Measurements from ENCODE around the gene BAZ2B. TPM values are rescaled to one million over a fixed set of nuclear protein-coding genes. Genes with fewer than 3 reads are reported as not detected.

BAZ2B gene
- total and polyA plus RNA-seq, 2 donors (not counting 3 experiments of a cell fraction or from before 2014, with no cell fraction given): 22.1 to 73.8 TPM

GRCh38 chr2:159550231-159550630, 66.1 kb downstream of the BAZ2B start:
- Histone ChIP-seq H3K27ac (ENCODE audit: insufficient read depth, low read depth, low read length) (no peak overlapping the region), H2AFZ (ENCODE audit: low read depth, low read length) (no peak overlapping the region), H3K36me3 (ENCODE audit: control insufficient read depth in 2 of 2, extremely low read depth in 1 of 2, insufficient read depth in 2 of 2, low read length in 2 of 2) (no peaks in the 10 kb centered on the region), H3K4me3 (replicated peaks in 1 of 3; ENCODE audit: insufficient read depth in 1 of 3, low read depth in 1 of 3, low read length in 3 of 3) (no peak overlapping the region), H3K79me2 (ENCODE audit: control insufficient read depth, insufficient read depth, low read length) (no peaks in the 10 kb centered on the region), H3K27me3 (ENCODE audit: control insufficient read depth in 2 of 2, insufficient read depth in 2 of 2, low read length in 2 of 2) (no peaks in the 10 kb centered on the region), H3K4me2 (ENCODE audit: insufficient read depth, low read length) (no peak overlapping the region), H3K9ac (replicated peaks; ENCODE audit: extremely low read depth, insufficient read depth, low read length) (no peak overlapping the region), H3K9me3 (replicated peaks; ENCODE audit: control insufficient read depth, insufficient read depth, low read length) (no peaks in the 10 kb centered on the region), H4K20me1 (replicated peaks; ENCODE audit: control insufficient read depth, extremely low read depth, insufficient read depth, low read length) (no peaks in the 10 kb centered on the region), H3K9me1 (replicated peaks; ENCODE audit: control insufficient read depth, extremely low read depth, insufficient read depth, low read length) (no peaks in the 10 kb centered on the region), H3K4me1 (ENCODE audit: control insufficient read depth, extremely low read depth, insufficient read depth, low read length) (peaks cover 17% of the 10 kb centered on the region)
- no TSS peak for BruUV-seq (replicated peaks)
- CTCF ChIA-PET: no interaction called here
- intact Hi-C loops (cut with micrococcal nuclease): no loop called here
- dilution Hi-C loops (cut with MboI; ENCODE audit: extremely low pct_ligation_motif_present, low sequenced_read_pairs): no loop called here
- POLR2A ChIA-PET: interaction anchor here (0.6 to 0.7 kb wide), 3 partner anchors 65 to 327 kb away, joined by 3 to 7 read pairs (median 6); no protein-coding TSS in a partner anchor
- no peak for TF ChIP-seq EZH2 (IDR thresholded peaks at IDR 0.05; ENCODE audit: borderline replicate concordance, low read depth, low read length, severe bottlenecking)
- no peak for TF ChIP-seq CTCF (IDR thresholded peaks at IDR 0.05; ENCODE audit: extremely low read depth in 1 of 2, insufficient read depth in 1 of 2, low read depth in 1 of 2, low read length in 2 of 2)
- no peak for TF ChIP-seq JUN (IDR thresholded peaks at IDR 0.05; ENCODE audit: borderline replicate concordance, insufficient read depth, insufficient read length, low read depth)
- TF ChIP-seq GATA2 (IDR thresholded peaks at IDR 0.05; ENCODE audit: insufficient read depth, insufficient read length, low read depth, low read length): no peak
- no peak for TF ChIP-seq POLR2A (IDR thresholded peaks at IDR 0.05; ENCODE audit: low read depth, low read length)
- no peak for TF ChIP-seq MYC (IDR thresholded peaks at IDR 0.05; ENCODE audit: low read depth, low read length)
- TF ChIP-seq, protein P1, sequence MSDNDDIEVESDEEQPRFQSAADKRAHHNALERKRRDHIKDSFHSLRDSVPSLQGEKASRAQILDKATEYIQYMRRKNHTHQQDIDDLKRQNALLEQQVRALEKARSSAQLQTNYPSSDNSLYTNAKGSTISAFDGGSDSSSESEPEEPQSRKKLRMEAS (IDR thresholded peaks at IDR 0.05; ENCODE audit: insufficient read depth, insufficient read length): no peak
- no peak for TF ChIP-seq POLR2AphosphoS5 (IDR thresholded peaks at IDR 0.05; ENCODE audit: insufficient read depth, low read depth, low read length)
- no peak for TF ChIP-seq FOS (IDR thresholded peaks at IDR 0.05; ENCODE audit: borderline replicate concordance, insufficient read depth, low read length)
- FAIRE-seq (no peak), DNase-seq (ENCODE audit: low read depth, low spot score) (no peak)

All from endothelial cell of umbilical vein (primary cell).